Measurements from ENCODE around the gene SLC37A2.

DNA sequence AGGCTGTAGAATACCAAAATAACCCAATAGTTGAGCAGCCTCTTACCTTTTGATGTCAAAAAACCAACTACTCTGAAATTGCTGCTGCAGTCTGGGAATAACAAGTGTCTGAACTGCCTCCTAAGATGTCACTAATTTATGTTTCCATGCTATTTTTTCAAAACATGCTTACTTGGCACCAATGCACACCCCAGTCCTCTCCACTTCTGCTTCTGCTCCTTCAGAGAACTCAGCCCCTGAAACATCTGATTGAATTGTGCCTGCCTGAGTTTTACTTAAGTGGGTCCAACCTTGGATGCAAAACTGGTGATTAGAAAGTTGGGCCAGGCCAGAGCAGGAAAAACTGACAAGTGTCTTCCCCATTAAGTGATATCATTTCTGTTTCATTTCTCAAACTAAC, 72.9 kb downstream of the SLC37A2 start:
- TF ChIP-seq, protein P1, sequence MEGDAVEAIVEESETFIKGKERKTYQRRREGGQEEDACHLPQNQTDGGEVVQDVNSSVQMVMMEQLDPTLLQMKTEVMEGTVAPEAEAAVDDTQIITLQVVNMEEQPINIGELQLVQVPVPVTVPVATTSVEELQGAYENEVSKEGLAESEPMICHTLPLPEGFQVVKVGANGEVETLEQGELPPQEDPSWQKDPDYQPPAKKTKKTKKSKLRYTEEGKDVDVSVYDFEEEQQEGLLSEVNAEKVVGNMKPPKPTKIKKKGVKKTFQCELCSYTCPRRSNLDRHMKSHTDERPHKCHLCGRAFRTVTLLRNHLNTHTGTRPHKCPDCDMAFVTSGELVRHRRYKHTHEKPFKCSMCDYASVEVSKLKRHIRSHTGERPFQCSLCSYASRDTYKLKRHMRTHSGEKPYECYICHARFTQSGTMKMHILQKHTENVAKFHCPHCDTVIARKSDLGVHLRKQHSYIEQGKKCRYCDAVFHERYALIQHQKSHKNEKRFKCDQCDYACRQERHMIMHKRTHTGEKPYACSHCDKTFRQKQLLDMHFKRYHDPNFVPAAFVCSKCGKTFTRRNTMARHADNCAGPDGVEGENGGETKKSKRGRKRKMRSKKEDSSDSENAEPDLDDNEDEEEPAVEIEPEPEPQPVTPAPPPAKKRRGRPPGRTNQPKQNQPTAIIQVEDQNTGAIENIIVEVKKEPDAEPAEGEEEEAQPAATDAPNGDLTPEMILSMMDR (IDR thresholded peaks at IDR 0.05): no peak
- no peak for TF ChIP-seq POLR2AphosphoS5 (IDR thresholded peaks at IDR 0.05)
